ENCODE measurements around the gene MAML2.

Gene MAML2

GRCh38 chr11:96303064-96303463, 39.9 kb downstream of the MAML2 start:
- TF ChIP-seq REST (IDR thresholded peaks at IDR 0.05; ENCODE audit: insufficient replicate concordance, low read depth) (no peak), GABPA (IDR thresholded peaks at IDR 0.05; ENCODE audit: low read depth) (no peak), POLR2AphosphoS5 (IDR thresholded peaks at IDR 0.05; ENCODE audit: low read depth) (no peak), SPI1 (IDR thresholded peaks at IDR 0.05; ENCODE audit: borderline replicate concordance, low read depth) (no peak), CTCF (IDR thresholded peaks at IDR 0.05; ENCODE audit: insufficient read depth, low read length) (no peak)
- H3K4me3 ChIP-seq (replicated peaks; ENCODE audit: insufficient read depth, low read length) = no peak overlapping the region

GRCh38 chr11:96301818-96302217, 41.2 kb downstream of the MAML2 start:
- Histone ChIP-seq H3K4me3 (replicated peaks; ENCODE audit: insufficient read depth, low read length) (no peak overlapping the region), H3K27me3 (ENCODE audit: insufficient read depth, poor library complexity, severe bottlenecking) (no peaks in the 10 kb centered on the region), H3K27ac (replicated peaks) (no peak overlapping the region)
- TF ChIP-seq CTCF (IDR thresholded peaks at IDR 0.05; ENCODE audit: insufficient read depth, low read length) = no peak
- TF ChIP-seq SPI1 (IDR thresholded peaks at IDR 0.05; ENCODE audit: borderline replicate concordance, low read depth) = no peak
- no peak for TF ChIP-seq GABPA (IDR thresholded peaks at IDR 0.05; ENCODE audit: low read depth)
- TF ChIP-seq REST (IDR thresholded peaks at IDR 0.05; ENCODE audit: insufficient replicate concordance, low read depth) = no peak
- no peak for TF ChIP-seq POLR2AphosphoS5 (IDR thresholded peaks at IDR 0.05; ENCODE audit: low read depth)
- no peak for DNase-seq (ENCODE audit: low read depth in 1 of 2, low spot score in 1 of 2)

More at GRCh38 chr11:96303064-96303463, 39.9 kb downstream of the MAML2 start:
- H3K27me3 ChIP-seq (ENCODE audit: insufficient read depth, poor library complexity, severe bottlenecking) = no peaks in the 10 kb centered on the region
- no peak for DNase-seq (ENCODE audit: low read depth in 1 of 2, low spot score in 1 of 2)
- H3K27ac ChIP-seq (replicated peaks) = no peak overlapping the region

- H3K4me3 ChIP-seq (replicated peaks; ENCODE audit: insufficient read depth, low read length) = no peak overlapping the region
- H3K27me3 ChIP-seq (ENCODE audit: insufficient read depth, poor library complexity, severe bottlenecking) = no peaks in the 10 kb centered on the region
- DNase-seq (ENCODE audit: low read depth in 1 of 2, low spot score in 1 of 2) = no peak
- TF ChIP-seq POLR2AphosphoS5 (IDR thresholded peaks at IDR 0.05; ENCODE audit: low read depth) = no peak
- no peak for TF ChIP-seq SPI1 (IDR thresholded peaks at IDR 0.05; ENCODE audit: borderline replicate concordance, low read depth)
- no peak for TF ChIP-seq GABPA (IDR thresholded peaks at IDR 0.05; ENCODE audit: low read depth)
- TF ChIP-seq REST (IDR thresholded peaks at IDR 0.05; ENCODE audit: insufficient replicate concordance, low read depth) = no peak
- no peak for TF ChIP-seq CTCF (IDR thresholded peaks at IDR 0.05; ENCODE audit: insufficient read depth, low read length)
- H3K27ac ChIP-seq (replicated peaks) = no peak overlapping the region
Measured at GRCh38 chr11:96299155-96299888, 43.7 kb downstream of the MAML2 start.

Data from HL-60 (cell line).